GM12892 (cell line): ENCODE data around the gene AGGF1.

Experiments
- POLR2A ChIP-seq: IDR thresholded peaks from 2 replicates; pipeline ENCODE4 v1.6.1; 2011; ENCODE audit warnings: low read depth, low read length, control low read depth
- POLR2AphosphoS5 ChIP-seq: IDR thresholded peaks from 2 replicates; pipeline ENCODE4 v1.6.1; 2011; ENCODE audit warnings: low read depth, low read length, control low read depth
- TAF1 ChIP-seq: IDR thresholded peaks from 2 replicates; pipeline ENCODE4 v1.6.1; 2011; ENCODE audit warnings: low read depth, mild to moderate bottlenecking, control low read depth, low read length, borderline replicate concordance

- TF ChIP-seq TAF1 (no peak), POLR2A (no peak), POLR2AphosphoS5 (no peak)
These were observed 71.1 kb downstream of the AGGF1 start for GRCh38 chr5:77101298-77101697.
